HG03066 (cell line): ENCODE measurements around the gene NEU1.
"Not testable (repeated sequence)": the region's sequence is repeated elsewhere in the genome, so short reads cannot be mapped to it uniquely, and the experiment has no call there.

Source experiments
- ATAC-seq: cut with Tn5 transposase; IDR thresholded peaks from one replicate; pipeline ENCODE4 v1.9.1; 2021; ENCODE audit warnings: low read depth; ENCODE audit not compliant: unreplicated experiment

The NEU1 gene

DNA sequence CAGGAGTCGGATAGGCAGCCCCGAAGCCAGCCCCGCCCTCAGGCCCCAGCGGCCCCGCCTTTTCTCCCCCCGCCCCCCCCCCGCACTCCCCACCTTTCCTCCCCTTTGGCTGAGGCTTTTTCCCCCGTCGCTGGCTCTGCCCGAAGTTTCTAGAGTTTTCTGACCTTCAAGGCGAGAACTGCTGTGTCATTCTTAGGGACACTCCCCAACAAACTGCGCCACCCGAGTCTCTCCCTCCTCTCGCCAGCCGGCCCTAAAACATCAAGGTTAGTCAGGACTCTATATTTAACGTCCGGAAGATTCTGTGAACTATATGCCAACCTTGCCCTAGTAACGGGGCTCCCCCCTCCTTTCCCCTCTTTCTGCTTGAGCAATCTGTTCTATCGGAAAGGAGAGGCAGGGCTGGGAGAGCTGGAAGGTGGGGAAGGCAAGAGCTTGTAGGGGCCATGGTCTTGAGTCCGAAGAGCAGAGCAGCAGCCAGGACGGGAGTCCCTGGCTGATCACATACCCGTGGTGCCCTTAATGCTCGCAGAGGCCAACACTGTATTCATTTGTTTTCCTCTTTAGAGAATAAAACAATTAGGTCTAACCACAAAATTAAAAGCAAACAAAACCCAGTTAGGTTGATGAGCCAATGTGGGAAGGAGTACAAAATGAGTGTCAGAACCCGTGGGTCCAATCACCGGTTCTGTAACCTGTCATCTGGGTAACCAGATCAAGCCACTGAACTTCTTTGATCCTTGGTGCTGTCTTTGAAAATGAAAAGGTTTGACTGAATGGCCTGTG, 40.4 kb downstream of the NEU1 start:
- no peak for ATAC-seq

DNA sequence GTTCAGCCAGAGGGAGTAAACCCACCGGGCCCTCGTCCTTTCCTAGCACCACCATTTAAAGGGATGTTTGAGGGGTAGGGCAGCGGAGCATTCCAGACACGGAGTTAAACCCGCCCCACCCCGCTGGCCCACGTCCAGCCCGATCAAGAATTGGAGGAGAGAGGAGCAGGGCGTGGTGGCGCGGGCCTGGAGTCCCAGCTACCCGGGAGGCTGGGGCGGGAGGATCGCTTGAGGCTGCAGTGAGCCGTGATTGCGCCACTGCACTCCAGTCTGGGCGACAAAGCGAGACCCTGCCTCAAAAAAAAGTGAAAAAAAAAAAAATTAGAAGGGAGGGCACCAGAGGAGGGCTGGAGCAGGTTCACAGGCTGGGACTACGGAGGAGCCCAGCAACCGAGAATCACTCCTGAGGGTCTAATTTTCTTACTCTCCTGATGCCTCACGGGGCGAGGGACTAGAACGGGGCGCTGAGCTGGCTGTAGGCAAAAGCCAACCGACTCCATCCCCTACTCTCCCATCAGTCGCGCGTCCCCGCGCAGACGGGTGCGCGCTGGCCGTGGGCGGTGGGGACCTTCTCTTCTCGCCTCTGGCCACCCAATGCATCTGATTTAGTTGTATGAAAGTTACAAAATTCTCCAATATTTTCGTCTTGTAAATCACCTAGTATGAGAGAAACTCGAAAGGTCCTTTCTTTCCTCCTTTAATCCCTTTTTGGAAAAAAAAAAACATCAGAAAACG, 41.2 kb downstream of the NEU1 start:
- ATAC-seq: no peak

DNA sequence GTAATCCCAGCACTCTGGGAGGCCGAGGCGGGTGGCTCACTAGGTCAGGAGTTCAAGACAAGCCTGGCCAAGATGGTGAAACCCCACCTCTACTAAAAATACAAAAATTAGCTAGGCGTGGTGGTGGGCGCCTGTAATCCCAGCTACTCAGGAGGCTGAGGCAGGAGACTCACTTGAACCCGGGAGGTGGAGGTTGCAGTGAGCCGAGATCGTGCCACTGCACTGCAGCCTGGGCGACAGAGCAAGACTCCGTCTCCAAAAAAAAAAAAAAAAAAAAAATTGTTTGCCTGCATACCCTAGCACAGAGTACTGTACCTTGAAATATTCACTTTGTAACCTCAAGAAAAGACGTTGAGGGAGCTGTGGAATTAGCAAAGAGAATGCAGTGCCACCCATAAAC, 42.2 kb downstream of the NEU1 start:
- ATAC-seq: not testable (repeated sequence)

DNA sequence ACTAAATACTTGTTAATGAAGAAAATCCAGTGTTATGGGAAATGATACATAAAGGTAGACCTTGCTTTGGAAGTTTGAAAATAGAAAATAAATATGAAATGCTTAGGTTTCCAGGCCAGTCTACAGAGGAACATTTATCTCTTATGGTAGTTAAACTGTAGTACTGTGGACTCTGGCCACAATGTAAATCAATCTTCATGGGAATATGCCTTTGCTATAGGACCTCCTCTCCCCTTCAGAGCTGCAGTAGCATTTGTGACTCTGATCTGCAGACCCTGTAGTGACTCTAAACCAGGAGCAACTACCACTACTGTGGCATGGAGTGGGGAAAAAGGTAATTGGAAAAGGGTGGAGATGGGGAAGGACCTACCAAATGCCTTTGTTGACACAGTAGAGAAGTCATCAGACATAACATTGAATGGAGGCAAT, 42.7 kb downstream of the NEU1 start:
- no peak for ATAC-seq

DNA sequence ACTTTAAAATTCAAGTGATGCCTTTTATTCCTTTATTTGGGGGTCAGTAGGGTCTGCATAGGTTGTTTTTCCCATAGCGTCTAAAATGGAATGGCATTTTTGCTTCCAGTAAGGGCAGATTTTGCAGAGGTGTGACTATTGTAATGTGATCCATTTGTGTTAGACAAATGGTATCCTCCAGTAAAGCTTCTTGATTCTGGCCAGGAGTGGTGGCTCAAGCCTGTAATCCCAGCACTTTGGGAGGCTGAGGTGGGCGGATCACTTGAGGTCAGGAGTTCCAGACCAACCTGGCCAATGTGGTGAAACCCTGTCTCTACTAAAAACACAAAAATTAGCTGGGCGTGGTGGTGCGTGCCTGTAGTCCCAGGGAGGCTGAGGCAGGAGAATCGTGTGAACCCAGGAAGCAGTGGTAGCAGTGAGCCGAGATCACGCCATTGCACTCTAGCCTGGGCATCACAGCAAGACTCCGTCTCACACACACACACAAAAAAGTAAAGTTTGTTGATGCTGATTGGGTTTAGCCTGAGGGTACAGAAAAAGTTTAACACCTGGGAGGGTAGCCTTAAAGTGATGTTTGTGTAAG, 44.6 kb downstream of the NEU1 start:
- not testable (repeated sequence) for ATAC-seq

DNA sequence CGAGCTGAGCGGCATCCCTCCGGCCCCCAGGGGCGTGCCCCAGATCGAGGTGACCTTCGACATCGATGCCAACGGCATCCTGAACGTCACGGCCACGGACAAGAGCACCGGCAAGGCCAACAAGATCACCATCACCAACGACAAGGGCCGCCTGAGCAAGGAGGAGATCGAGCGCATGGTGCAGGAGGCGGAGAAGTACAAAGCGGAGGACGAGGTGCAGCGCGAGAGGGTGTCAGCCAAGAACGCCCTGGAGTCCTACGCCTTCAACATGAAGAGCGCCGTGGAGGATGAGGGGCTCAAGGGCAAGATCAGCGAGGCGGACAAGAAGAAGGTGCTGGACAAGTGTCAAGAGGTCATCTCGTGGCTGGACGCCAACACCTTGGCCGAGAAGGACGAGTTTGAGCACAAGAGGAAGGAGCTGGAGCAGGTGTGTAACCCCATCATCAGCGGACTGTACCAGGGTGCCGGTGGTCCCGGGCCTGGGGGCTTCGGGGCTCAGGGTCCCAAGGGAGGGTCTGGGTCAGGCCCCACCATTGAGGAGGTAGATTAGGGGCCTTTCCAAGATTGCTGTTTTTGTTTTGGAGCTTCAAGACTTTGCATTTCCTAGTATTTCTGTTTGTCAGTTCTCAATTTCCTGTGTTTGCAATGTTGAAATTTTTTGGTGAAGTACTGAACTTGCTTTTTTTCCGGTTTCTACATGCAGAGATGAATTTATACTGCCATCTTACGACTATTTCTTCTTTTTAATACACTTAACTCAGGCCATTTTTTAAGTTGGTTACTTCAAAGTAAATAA, 45.3 kb downstream of the NEU1 start:
- not testable (repeated sequence) for ATAC-seq

- no peak for ATAC-seq
These were observed 47.4 kb downstream of the NEU1 start, which contains the start of the genes HSPA1A and HSPA1L for GRCh38 chr6:31815025-31815838. Gene HSPA1A (plus strand): TSS chr6:31815543. CDS start chr6:31815757, 214 bp downstream. Gene HSPA1L (minus strand): TSS chr6:31815283. CDS start chr6:31811972, 3,311 bp downstream.

GRCh38 chr6:31814677-31815024, 48.0 kb downstream of the NEU1 start:
- ATAC-seq: no peak

DNA sequence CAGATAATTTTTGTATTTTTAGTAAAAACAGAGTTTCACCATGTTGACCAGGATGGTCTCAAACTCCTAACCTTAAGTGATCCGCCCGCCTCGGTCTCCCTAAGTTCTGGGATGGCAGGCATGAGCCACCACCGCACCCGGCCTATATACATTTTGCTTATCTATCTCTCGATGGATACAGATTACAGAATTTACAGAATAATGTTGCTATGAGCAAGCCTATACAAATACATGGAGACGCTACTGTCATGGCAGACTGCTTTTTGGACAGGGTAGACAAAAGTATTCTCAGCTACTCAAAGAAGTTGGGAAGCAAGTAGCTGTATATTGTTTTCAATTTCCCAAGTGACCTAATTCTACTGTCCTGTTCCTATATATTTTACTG, 49.2 kb downstream of the NEU1 start:
- no peak for ATAC-seq

DNA sequence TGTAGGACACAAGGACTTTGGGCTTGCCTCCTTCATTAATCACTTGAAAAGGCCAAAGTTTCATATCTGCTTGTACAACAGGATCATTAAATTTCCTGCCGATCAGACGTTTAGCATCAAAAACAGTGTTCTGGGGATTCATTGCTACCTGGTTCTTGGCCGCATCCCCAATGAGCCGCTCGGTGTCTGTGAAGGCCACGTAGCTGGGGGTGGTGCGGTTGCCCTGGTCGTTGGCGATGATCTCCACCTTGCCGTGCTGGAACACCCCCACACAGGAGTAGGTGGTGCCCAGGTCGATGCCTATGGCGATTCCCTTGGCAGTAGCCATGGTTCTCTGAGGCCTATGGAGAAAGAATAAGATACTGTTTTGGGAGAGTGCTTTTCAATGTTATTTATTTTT, 51.0 kb downstream of the NEU1 start:
- ATAC-seq: no peak

DNA sequence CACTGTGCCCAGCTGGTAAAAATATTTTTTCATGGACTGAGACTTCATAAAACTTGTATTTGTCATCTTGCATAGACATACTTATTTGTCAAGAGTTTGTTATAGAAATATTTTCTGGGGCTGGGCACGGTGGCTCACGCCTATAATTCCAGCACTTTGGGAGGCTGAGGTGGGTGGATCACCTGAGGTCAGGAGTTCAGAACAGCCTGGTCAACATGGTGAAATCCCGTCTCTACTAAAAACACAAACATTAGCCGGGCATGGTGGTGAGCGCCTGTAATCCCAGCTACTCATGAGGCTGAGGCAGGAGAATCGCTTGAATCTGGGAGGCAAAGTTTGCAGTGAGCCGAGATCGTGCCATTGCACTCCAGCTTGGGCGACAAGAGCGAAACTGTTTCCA, 54.0 kb downstream of the NEU1 start:
- ATAC-seq: not testable (repeated sequence)
